ENCODE measurements around the gene EML4. TPM values are rescaled to one million over a fixed set of nuclear protein-coding genes. Genes with fewer than 3 reads are reported as not detected.

The EML4 gene
- total and polyA plus RNA-seq, 2 of the 13 experiments (the other 11 are each of a cell fraction or from before 2014, with no cell fraction given): 243 to 476 TPM

DNA sequence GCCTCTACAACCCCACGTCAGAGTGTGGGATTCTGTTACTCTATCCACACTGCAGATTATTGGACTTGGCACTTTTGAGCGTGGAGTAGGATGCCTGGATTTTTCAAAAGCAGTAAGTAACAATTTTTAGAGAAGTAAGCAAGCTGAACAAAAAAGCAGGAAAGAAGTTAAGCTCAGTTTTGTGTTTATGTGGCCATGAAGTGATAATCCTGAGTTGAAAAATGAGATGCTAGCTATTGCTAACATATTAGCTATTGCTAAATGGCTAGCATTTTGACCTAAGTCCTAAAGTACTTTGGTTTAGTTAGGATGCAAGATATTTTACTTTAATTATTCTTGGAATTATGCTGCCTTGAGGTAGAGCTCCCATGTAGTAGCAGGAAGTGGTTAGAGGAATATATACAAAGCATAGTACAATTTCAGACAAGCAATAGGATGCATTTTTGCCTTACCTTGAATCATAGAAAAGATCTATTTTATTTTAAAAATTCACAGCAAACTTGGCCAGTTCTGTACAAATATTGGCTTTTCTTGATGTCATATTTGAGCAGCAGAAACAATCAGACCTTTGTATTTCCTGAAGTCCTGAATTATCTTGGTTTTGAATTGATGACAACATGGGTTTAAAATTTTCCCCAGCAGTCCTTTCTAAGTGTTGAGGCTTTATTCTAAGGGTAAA is 117.3 kb downstream of the EML4 start (continued):
- TF ChIP-seq, protein P1, sequence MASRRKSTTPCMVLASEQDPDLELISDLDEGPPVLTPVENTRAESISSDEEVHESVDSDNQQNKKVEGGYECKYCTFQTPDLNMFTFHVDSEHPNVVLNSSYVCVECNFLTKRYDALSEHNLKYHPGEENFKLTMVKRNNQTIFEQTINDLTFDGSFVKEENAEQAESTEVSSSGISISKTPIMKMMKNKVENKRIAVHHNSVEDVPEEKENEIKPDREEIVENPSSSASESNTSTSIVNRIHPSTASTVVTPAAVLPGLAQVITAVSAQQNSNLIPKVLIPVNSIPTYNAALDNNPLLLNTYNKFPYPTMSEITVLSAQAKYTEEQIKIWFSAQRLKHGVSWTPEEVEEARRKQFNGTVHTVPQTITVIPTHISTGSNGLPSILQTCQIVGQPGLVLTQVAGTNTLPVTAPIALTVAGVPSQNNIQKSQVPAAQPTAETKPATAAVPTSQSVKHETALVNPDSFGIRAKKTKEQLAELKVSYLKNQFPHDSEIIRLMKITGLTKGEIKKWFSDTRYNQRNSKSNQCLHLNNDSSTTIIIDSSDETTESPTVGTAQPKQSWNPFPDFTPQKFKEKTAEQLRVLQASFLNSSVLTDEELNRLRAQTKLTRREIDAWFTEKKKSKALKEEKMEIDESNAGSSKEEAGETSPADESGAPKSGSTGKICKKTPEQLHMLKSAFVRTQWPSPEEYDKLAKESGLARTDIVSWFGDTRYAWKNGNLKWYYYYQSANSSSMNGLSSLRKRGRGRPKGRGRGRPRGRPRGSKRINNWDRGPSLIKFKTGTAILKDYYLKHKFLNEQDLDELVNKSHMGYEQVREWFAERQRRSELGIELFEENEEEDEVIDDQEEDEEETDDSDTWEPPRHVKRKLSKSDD (CRISPR knock-in tag; IDR thresholded peaks at IDR 0.05; ENCODE audit: low read depth): no peak
- TF ChIP-seq ZNF263 (CRISPR knock-in tag; IDR thresholded peaks at IDR 0.05) (no peak), ZNF235 (CRISPR knock-in tag; IDR thresholded peaks at IDR 0.05; ENCODE audit: borderline replicate concordance) (no peak), PTBP1 (IDR thresholded peaks at IDR 0.05; ENCODE audit: low read depth, low read length, poor library complexity, severe bottlenecking) (no peak), ZNF577 (CRISPR knock-in tag; IDR thresholded peaks at IDR 0.05; ENCODE audit: borderline replicate concordance, low read depth) (no peak), RCOR2 (CRISPR knock-in tag; IDR thresholded peaks at IDR 0.05) (no peak), SMYD3 (CRISPR knock-in tag; IDR thresholded peaks at IDR 0.05) (no peak), NCOA1 (CRISPR knock-in tag; IDR thresholded peaks at IDR 0.05) (no peak), HNRNPUL1 (IDR thresholded peaks at IDR 0.05; ENCODE audit: low read depth, low read length) (no peak), TBX3 (IDR thresholded peaks at IDR 0.05; ENCODE audit: borderline replicate concordance) (no peak), CHCHD3 (CRISPR knock-in tag; IDR thresholded peaks at IDR 0.05) (no peak), KMT2B (CRISPR knock-in tag; IDR thresholded peaks at IDR 0.05) (0 out of 2 replicates have a peak, but pooled peaks have one; percentile 18), ELF3 (CRISPR knock-in tag; IDR thresholded peaks at IDR 0.05) (peak; percentile 78), ESRRA (CRISPR knock-in tag; IDR thresholded peaks at IDR 0.05; ENCODE audit: low read depth) (no peak), CCDC6 (CRISPR knock-in tag; IDR thresholded peaks at IDR 0.05) (no peak), NCOR1 (IDR thresholded peaks at IDR 0.05; ENCODE audit: borderline replicate concordance, low read length) (peak; percentile 29; the same call in 1 of the 2 replicates), GTF3A (CRISPR knock-in tag; conservative IDR thresholded peaks at IDR 0.05) (no peak), GATAD2A (CRISPR knock-in tag; IDR thresholded peaks at IDR 0.05) (peak; percentile 70), ZMYM4 (CRISPR knock-in tag; IDR thresholded peaks at IDR 0.05) (no peak), HMG20A (CRISPR knock-in tag; IDR thresholded peaks at IDR 0.05; ENCODE audit: borderline replicate concordance) (peak; percentile 61; the same call in 1 of the 2 replicates)
- TF ChIP-seq, protein P2, sequence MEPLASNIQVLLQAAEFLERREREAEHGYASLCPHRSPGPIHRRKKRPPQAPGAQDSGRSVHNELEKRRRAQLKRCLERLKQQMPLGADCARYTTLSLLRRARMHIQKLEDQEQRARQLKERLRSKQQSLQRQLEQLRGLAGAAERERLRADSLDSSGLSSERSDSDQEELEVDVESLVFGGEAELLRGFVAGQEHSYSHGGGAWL (CRISPR knock-in tag; IDR thresholded peaks at IDR 0.05): no peak
- TF ChIP-seq, protein P3, sequence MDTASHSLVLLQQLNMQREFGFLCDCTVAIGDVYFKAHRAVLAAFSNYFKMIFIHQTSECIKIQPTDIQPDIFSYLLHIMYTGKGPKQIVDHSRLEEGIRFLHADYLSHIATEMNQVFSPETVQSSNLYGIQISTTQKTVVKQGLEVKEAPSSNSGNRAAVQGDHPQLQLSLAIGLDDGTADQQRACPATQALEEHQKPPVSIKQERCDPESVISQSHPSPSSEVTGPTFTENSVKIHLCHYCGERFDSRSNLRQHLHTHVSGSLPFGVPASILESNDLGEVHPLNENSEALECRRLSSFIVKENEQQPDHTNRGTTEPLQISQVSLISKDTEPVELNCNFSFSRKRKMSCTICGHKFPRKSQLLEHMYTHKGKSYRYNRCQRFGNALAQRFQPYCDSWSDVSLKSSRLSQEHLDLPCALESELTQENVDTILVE (CRISPR knock-in tag; IDR thresholded peaks at IDR 0.05): no peak
- TF ChIP-seq, protein P4, sequence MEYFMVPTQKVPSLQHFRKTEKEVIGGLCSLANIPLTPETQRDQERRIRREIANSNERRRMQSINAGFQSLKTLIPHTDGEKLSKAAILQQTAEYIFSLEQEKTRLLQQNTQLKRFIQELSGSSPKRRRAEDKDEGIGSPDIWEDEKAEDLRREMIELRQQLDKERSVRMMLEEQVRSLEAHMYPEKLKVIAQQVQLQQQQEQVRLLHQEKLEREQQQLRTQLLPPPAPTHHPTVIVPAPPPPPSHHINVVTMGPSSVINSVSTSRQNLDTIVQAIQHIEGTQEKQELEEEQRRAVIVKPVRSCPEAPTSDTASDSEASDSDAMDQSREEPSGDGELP (IDR thresholded peaks at IDR 0.05; ENCODE audit: borderline replicate concordance, low read depth): no peak
- TF ChIP-seq, protein P5, sequence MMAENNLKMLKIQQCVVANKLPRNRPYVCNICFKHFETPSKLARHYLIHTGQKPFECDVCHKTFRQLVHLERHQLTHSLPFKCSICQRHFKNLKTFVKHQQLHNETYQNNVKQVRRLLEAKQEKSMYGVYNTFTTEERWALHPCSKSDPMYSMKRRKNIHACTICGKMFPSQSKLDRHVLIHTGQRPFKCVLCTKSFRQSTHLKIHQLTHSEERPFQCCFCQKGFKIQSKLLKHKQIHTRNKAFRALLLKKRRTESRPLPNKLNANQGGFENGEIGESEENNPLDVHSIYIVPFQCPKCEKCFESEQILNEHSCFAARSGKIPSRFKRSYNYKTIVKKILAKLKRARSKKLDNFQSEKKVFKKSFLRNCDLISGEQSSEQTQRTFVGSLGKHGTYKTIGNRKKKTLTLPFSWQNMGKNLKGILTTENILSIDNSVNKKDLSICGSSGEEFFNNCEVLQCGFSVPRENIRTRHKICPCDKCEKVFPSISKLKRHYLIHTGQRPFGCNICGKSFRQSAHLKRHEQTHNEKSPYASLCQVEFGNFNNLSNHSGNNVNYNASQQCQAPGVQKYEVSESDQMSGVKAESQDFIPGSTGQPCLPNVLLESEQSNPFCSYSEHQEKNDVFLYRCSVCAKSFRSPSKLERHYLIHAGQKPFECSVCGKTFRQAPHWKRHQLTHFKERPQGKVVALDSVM (CRISPR knock-in tag; IDR thresholded peaks at IDR 0.05): no peak

Data from HepG2 (cell line).